DOHH2 (cell line): ENCODE measurements around the gene FAT2.
"Not testable (repeated sequence)": the region's sequence is repeated elsewhere in the genome, so short reads cannot be mapped to it uniquely, and the experiment has no call there.

Source experiments
- CTCF ChIP-seq: fragments of 200-600 bp; sonication (generic); IDR thresholded peaks from one replicate; pipeline ENCODE4 v1.5.1; 2014; ENCODE audit warnings: antibody characterized with exemption, mild to moderate bottlenecking, low read depth, low read length; ENCODE audit not compliant: poor library complexity, severe bottlenecking
- EZH2phosphoT487 ChIP-seq: fragments of 200-600 bp; sonication (generic); IDR thresholded peaks from 2 replicates; pipeline ENCODE4 v1.6.1; 2017; ENCODE audit warnings: borderline replicate concordance, mild to moderate bottlenecking, antibody characterized with exemption, low read length, moderate library complexity, mixed read lengths

GRCh38 chr5:151585344-151585743 lies 5.8 kb downstream of the FAT2 start:
- TF ChIP-seq CTCF, EZH2phosphoT487: not testable (repeated sequence)
